HG03097 (cell line): ENCODE measurements around the gene PRXL2C.

Source experiments
- ATAC-seq: cut with Tn5 transposase; IDR thresholded peaks from one replicate; pipeline ENCODE4 v1.9.1; 2021; ENCODE audit not compliant: unreplicated experiment, low FRiP score

Gene PRXL2C

GRCh38 chr9:96612966-96613589 lies 42.0 kb downstream of the PRXL2C start:
- no peak for ATAC-seq

- ATAC-seq, result no peak
These were observed 42.8 kb downstream of the PRXL2C start for GRCh38 chr9:96612105-96612965.

GRCh38 chr9:96611302-96611701 lies 43.8 kb downstream of the PRXL2C start:
- ATAC-seq, result no peak

- ATAC-seq, result no peak
These were observed 45.4 kb downstream of the PRXL2C start for GRCh38 chr9:96609732-96610131.

GRCh38 chr9:96607971-96608370 lies 47.1 kb downstream of the PRXL2C start:
- ATAC-seq, result no peak

- ATAC-seq, result no peak
These were observed 49.8 kb downstream of the PRXL2C start for GRCh38 chr9:96605328-96605727.

- no peak for ATAC-seq
These were observed 51.2 kb downstream of the PRXL2C start for GRCh38 chr9:96604004-96604319.

- no peak for ATAC-seq
These were observed 51.7 kb downstream of the PRXL2C start for GRCh38 chr9:96603305-96604003.

- ATAC-seq, result no peak
These were observed 55.8 kb downstream of the PRXL2C start for GRCh38 chr9:96599298-96599697.

GRCh38 chr9:96596601-96597111 lies 58.5 kb downstream of the PRXL2C start:
- no peak for ATAC-seq
